WERI-Rb-1 (cell line): Measurements from ENCODE around the gene BICRAL.

Source experiments
- DNase-seq: peaks from one replicate; pipeline ENCODE4 v3.0.0-alpha.2; 2020
- H3K27ac ChIP-seq: fragments of 250-450 bp; sonication (Bioruptor Pico); 2 replicates; pipeline ENCODE4 v1.5.1; 2020; ENCODE audit warnings: mild to moderate bottlenecking, moderate library complexity
- H3K27me3 ChIP-seq: fragments of 250-450 bp; sonication (Bioruptor Pico); 2 replicates; pipeline ENCODE4 v1.5.1; 2021; ENCODE audit warnings: mild to moderate bottlenecking, low read depth, moderate library complexity; ENCODE audit not compliant: insufficient read depth, severe bottlenecking
- H3K36me3 ChIP-seq: fragments of 250-450 bp; sonication (Bioruptor Pico); 2 replicates; pipeline ENCODE4 v1.5.1; 2020; ENCODE audit warnings: mild to moderate bottlenecking, moderate library complexity
- H3K4me3 ChIP-seq: 2 replicates; pipeline ENCODE4 v1.5.1; 2011; ENCODE audit warnings: low read depth, mild to moderate bottlenecking, control low read depth, low read length
- H3K9me3 ChIP-seq: fragments of 250-450 bp; sonication (Bioruptor Pico); 2 replicates; pipeline ENCODE4 v1.5.1; 2021; ENCODE audit warnings: mild to moderate bottlenecking, moderate library complexity; ENCODE audit not compliant: severe bottlenecking
- CTCF ChIP-seq: IDR thresholded peaks from 2 replicates; pipeline ENCODE4 v1.5.1; 2011; ENCODE audit warnings: low read depth, mild to moderate bottlenecking, control low read depth, inconsistent platforms, low read length

BICRAL gene

GRCh38 chr6:42820512-42821340 lies 38.9 kb downstream of the BICRAL start:
- H3K36me3 ChIP-seq = peaks cover 26% of the 10 kb centered on the region
- no peak for TF ChIP-seq CTCF
- H3K9me3 ChIP-seq = no peaks in the 10 kb centered on the region
- no peak overlapping the region for H3K4me3 ChIP-seq
- DNase-seq = no peak
- no peak overlapping the region for H3K27ac ChIP-seq
- no peaks in the 10 kb centered on the region for H3K27me3 ChIP-seq

- Histone ChIP-seq H3K36me3 (peaks cover 28% of the 10 kb centered on the region), H3K27ac (no peak overlapping the region), H3K4me3 (no peak overlapping the region), H3K27me3 (no peaks in the 10 kb centered on the region), H3K9me3 (no peaks in the 10 kb centered on the region)
- no peak for TF ChIP-seq CTCF
- no peak for DNase-seq
Measured at GRCh38 chr6:42821341-42821668, 39.5 kb downstream of the BICRAL start.

- H3K9me3 ChIP-seq = no peaks in the 10 kb centered on the region
- no peaks in the 10 kb centered on the region for H3K27me3 ChIP-seq
- no peak overlapping the region for H3K27ac ChIP-seq
- no peak overlapping the region for H3K4me3 ChIP-seq
- H3K36me3 ChIP-seq = peaks cover 28% of the 10 kb centered on the region
- TF ChIP-seq CTCF = no peak
- no peak for DNase-seq
Measured at GRCh38 chr6:42821846-42822245, 40.0 kb downstream of the BICRAL start.

GRCh38 chr6:42829561-42830092 lies 47.8 kb downstream of the BICRAL start:
- H3K27ac ChIP-seq = no peak overlapping the region
- no peak for TF ChIP-seq CTCF
- DNase-seq = no peak
- peaks cover 47% of the 10 kb centered on the region for H3K36me3 ChIP-seq
- no peak overlapping the region for H3K4me3 ChIP-seq
- H3K27me3 ChIP-seq = no peaks in the 10 kb centered on the region
- no peaks in the 10 kb centered on the region for H3K9me3 ChIP-seq

GRCh38 chr6:42831237-42831636 lies 49.4 kb downstream of the BICRAL start:
- Histone ChIP-seq H3K9me3 (no peaks in the 10 kb centered on the region), H3K27ac (no peak overlapping the region), H3K4me3 (no peak overlapping the region), H3K27me3 (no peaks in the 10 kb centered on the region), H3K36me3 (peaks cover 39% of the 10 kb centered on the region)
- no peak for TF ChIP-seq CTCF
- no peak for DNase-seq

- H3K4me3 ChIP-seq = no peak overlapping the region
- peaks cover 23% of the 10 kb centered on the region for H3K36me3 ChIP-seq
- no peak for TF ChIP-seq CTCF
- H3K27me3 ChIP-seq = no peaks in the 10 kb centered on the region
- no peaks in the 10 kb centered on the region for H3K9me3 ChIP-seq
- DNase-seq = no peak
- H3K27ac ChIP-seq = no peak overlapping the region
Measured at GRCh38 chr6:42834056-42834455, 52.2 kb downstream of the BICRAL start.
